HG03280 (cell line): ENCODE data around the gene RFPL4AL1.
"Not testable (repeated sequence)": the region's sequence is repeated elsewhere in the genome, so short reads cannot be mapped to it uniquely, and the experiment has no call there.

ENCODE experiments used
- ATAC-seq: cut with Tn5 transposase; IDR thresholded peaks from one replicate; pipeline ENCODE4 v1.9.1; 2021; ENCODE audit warnings: mild to moderate bottlenecking, moderate library complexity; ENCODE audit not compliant: unreplicated experiment

Gene RFPL4AL1

DNA sequence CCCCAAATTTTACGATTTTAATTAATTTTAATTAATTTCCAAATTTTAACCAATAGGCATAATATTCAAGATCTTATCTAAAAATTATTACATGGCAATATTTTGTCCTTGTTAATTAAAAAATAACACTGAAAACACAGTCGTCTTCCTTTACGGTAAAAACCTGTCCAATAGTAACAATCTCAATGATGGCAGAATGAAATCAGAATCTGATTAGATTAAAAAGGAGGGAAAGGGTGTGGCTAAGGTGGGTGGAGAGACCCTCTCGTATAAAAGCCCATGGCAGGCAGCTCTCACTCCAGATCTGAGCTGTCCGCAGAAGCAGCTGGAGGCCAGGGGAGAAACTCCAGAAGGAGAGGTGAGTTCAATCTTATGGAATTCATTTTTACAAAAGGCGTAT, at the start of gene RFPL4AL1:
Gene RFPL4AL1, plus strand, starts transcription at position 301 of the 400 bp plus-strand sequence. CDS start 2,687 bp downstream, outside the sequence.
- not testable (repeated sequence) for ATAC-seq

DNA sequence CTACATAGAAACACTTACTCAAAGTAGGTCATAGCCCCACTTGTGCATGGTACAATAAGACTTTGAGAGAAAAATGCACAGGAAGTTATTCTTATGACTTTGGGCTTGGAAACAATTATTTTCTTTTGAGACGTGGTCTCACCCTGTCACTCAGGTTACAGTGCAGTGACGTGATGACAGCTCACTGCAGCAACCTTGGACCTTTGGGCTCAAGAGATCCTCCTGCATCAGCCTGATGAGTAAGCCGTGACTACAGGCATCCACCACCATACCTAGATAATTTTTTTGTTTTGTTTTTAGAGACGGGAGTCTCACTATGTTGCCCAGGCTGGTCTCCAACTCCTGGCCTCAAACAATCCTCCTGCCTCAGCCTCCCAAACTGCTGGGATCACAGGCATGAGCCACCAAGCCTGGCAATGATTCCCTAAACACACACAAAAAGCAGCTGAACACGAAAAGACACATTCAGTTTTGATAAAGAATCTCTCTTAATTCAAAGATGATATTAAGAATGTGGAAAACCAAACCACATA, 48.6 kb upstream of the RFPL4AL1 start:
- no peak for ATAC-seq

DNA sequence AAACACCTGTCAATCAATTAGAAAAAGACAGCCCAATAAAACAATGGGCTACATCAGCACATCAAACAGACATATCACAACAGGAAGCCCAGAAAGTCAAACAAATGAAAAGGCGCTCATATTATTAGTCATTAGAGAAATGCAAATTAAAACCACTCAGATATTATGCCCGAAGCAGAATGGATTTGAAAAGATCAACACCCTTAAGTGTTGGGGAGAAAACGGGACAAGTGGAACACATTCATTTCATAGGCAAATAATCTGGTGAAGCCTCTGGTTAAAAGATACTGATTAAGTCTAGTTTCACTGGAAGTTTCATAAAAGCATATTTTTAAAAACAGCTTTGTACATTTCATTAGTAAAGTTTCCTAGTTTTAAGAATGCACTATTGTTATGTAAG, 48.1 kb upstream of the RFPL4AL1 start:
- no peak for ATAC-seq

DNA sequence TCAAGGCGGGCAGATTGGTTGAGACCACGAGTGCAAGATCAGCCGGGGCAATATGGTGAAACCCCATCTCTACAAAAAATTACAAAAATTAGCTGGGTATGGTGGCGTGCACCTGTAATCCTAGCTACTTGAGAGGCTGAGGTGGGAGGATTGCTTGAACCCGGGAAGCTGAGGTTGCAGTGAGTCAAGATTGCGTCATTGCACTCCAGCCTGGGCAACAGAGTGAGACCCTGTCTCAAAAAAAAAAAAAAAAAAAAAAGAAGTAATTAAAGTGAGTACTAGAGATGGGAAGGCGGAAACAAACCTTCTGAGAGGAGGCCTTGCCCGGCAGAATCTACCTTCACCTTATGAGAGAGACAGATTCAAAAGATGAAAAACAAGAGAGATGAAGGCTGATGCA, 45.4 kb upstream of the RFPL4AL1 start:
- no peak for ATAC-seq

DNA sequence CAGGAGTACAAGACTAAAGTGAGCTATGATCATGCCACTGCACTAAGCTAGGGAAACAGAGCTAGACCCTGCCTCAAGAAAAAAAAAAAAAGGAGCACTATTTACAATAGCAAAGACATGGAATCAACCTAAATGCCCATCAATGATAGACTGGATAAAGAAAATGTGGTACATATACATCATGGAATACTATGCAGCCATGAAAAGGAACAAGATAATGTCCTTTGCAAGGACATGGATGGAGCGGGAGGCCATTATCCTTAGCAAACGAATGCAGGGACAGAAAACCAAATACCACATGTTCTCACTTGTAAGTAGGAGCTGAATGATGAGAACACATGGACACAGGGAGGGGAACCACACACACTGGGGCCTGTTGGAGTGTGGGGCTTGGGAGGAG, 38.5 kb upstream of the RFPL4AL1 start:
- not testable (repeated sequence) for ATAC-seq

DNA sequence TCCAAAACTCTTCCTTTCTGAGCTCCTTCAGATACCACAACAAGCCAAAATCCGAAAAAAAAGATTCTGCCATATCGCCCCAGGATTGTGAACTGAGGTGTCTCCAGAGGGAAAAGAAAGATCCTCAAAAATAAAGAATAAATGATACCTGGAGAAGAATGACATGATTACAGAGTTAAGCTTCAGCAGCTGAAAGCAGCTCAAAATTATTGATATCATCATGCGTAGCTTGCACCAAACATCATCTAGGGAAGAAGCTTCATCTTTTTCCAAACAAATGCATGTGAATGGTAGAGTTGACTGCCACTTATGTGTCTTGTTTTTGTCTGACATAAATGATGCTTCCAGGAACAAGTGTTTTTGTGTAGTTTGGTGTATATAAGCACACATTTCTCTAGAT, 30.6 kb upstream of the RFPL4AL1 start, which contains the start of gene NLRP9:
Gene NLRP9, minus strand, starts transcription at position 101 of the 400 bp plus-strand sequence. Its CDS starts 28 bp downstream, at position 73.
- no peak for ATAC-seq

DNA sequence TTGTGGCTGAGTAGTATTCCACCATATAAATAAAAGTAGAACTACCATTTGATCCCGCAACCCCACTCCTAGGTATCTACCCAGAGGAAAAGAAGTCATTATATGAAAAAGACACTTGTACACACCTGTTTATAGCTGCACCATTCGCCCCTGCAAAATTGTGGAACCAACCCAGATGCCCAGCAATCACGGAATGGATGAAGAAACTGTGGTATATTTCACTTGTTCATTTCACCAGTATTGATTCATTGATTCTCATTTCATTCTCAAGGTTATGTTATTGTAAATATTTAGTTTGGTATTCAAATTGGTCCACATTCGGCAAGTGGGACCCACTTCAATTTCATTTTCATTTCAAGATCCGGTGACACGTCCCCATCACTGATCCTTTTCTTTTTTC, 18.2 kb upstream of the RFPL4AL1 start:
- ATAC-seq: no peak

DNA sequence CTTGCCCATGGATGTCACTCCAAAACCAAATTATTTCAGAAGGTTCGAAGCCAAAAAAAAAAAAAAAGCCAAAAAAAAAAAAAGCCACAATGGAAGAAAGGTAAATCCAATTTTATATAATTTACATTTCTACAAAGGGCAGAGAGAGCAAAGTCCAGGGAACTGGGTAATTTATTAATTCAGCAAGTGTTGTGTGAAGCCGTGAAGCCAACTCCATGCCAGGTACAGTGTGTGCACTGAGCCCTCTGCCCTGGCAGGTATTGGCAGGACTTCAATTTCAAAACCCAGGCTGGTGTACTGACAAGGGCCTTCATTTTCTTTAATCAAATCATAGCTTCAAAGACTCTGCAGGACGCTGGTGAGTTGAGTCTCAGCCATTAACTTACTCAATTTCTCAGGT, 15.5 kb upstream of the RFPL4AL1 start:
- no peak for ATAC-seq

DNA sequence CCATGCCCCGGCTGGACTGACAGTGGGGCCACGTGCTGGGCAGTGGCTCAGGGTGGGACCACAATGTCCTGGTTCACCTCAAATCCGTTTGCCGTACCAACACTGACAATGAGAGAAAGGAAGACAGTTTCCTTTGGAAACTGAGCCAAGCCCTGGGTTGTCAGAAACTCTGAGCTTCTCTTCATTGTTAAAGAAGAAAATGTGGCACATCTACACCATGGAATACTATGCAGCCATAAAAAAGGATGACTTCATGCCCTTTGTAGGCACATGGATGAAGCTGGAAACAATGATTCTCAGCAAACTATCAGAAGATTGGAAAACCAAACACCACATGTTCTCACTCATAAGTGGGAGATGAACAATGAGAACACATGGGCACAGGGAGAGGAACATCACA, 12.1 kb upstream of the RFPL4AL1 start:
- ATAC-seq: not testable (repeated sequence)

DNA sequence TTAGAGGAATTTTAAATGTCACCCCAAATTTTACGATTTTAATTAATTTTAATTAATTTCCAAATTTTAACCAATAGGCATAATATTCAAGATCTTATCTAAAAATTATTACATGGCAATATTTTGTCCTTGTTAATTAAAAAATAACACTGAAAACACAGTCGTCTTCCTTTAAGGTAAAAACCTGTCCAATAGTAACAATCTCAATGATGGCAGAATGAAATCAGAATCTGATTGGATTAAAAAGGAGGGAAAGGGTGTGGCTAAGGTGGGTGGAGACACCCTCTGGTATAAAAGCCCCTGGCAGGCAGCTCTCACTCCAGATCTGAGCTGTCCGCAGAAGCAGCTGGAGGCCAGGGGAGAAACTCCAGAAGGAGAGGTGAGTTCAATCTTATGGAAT, 10.1 kb upstream of the RFPL4AL1 start, which contains the start of gene RFPL4A:
Gene RFPL4A, plus strand, starts transcription at position 301 of the 400 bp plus-strand sequence. CDS start 2,704 bp downstream, outside the sequence.
- ATAC-seq: not testable (repeated sequence)

DNA sequence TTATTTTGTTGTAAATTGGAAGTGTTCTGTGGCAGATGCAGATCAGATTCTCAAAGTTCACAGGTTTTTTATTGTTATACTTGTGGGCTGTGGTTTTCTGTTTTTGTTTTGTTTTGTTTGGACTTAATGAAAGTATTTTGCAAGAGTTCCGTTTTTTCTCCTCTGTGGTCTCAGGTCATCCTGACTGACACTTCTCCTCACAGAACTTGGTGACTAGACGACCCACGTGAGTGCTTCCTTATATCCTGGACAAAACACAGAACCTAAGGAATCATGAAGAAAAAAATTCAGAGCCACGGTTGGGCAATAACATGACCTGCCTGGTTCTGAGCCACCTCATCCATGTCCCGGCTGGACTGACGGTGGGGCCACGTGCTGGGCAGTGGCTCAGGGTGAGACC, 2.5 kb upstream of the RFPL4AL1 start:
- ATAC-seq: no peak

DNA sequence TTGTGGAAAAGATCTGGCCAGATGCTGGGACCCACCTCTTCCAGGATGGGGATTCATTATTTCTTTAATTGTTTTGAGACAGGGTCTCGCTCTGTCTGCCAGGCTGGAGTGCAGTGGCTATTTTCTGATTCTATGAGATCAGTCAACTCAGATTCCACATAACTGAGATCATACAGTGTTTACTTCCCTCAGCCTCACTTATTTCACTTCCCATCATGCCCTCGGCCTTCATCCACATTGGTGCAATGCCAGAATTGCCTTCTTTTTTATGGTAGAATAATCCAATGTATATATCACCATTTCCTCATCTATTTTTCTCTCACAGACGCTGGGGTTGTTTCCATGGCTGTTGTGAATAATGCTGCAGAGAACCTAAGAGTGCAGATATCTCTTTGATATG, 714 bp downstream of the RFPL4AL1 start:
- not testable (repeated sequence) for ATAC-seq

DNA sequence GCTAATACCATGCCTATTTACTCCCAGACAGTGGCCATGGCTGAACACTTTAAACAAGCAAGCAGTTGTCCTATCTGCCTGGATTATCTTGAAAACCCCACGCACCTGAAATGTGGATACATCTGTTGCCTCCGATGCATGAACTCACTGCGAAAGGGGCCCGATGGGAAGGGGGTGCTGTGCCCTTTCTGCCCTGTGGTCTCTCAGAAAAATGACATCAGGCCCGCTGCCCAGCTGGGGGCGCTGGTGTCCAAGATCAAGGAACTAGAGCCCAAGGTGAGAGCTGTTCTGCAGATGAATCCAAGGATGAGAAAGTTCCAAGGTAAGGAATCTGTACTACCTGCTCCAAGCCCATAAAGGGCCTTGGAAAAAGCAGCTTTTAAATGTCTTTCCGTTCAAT, 8.6 kb downstream of the RFPL4AL1 start:
- no peak for ATAC-seq

DNA sequence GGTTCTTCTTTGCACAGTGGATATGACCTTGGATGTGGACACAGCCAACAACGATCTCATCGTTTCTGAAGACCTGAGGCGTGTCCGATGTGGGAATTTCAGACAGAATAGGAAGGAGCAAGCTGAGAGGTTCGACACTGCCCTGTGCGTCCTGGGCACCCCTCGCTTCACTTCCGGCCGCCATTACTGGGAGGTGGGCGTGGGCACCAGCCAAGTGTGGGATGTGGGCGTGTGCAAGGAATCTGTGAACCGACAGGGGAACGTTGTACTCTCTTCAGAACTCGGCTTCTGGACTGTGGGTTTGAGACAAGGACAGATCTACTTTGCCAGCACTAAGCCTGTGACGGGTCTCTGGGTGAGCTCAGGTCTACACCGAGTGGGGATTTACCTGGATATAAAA, 9.4 kb downstream of the RFPL4AL1 start:
- ATAC-seq: no peak

DNA sequence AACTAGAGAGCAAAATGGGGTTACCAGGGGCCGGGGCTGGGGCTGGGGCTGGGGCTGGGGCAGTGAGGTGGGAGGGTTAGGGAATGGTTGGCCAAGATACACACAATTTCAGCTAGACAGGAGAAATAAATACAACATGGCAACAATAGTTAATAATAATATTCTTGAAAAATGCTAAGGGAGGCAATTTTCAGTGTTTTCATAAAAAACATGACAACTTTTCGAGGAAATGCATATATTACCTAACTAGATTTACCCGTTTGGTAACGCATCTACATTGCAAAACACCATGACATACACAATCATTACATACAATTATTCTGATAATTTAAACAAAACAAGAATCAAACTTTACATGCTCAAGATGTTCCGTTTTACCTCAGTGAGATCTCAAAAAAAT, 12.2 kb downstream of the RFPL4AL1 start:
- ATAC-seq: no peak

DNA sequence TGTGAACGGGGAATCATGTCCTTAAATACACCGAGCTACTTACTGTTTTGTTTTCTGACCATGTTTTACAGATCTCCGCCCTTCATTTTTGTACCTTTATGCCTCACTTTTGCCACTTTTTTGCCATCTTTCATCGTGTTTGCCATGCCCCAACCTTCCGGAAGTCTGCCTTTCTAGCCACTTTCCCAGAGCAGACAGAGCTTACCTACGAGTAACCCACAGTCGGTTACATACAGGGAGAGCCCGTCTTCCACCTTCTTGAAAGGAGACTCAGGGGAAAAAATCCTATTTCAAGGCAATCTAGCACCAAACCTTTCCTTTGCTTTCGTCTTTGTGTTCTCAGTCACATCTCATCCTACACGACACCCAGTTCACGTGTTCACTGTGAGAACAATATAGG, 26.1 kb downstream of the RFPL4AL1 start:
- no peak for ATAC-seq

DNA sequence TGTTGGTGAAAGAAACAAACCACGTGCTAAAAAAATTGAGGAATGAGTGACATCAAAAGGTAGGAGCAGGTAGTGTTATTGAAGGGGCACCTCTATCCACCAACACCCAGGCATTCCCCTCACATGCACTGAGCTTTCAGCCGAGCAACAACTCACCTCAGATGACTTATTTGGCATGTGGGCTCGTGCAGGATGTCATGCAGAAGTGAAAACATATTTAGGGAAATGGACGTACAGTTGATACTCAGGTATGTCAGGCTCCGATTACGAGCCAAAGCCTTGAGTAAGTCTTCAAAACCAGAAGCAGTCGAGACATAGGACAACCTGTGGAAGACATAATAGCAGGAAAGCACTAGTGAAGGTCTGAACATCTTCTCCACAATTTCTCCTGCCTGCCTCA, 32.5 kb downstream of the RFPL4AL1 start:
- ATAC-seq: no peak

DNA sequence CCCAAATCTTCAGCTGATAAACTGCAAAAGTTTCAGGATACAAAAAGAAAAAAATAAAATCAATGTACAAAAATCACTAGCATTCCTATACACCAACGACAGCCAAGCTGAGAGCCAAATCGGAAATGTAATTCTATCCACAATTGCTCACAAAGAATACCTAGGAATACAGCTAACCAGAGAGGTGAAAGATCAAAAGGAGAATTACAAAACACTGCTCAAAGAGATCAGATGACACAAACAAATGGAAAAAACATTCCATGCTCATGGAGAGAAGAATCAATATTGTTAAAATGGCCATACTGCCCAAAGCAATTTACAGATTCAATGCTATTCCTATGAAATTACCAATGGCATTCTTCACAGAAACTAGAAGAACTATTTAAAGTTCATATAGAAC, 33.4 kb downstream of the RFPL4AL1 start:
- ATAC-seq: no peak

DNA sequence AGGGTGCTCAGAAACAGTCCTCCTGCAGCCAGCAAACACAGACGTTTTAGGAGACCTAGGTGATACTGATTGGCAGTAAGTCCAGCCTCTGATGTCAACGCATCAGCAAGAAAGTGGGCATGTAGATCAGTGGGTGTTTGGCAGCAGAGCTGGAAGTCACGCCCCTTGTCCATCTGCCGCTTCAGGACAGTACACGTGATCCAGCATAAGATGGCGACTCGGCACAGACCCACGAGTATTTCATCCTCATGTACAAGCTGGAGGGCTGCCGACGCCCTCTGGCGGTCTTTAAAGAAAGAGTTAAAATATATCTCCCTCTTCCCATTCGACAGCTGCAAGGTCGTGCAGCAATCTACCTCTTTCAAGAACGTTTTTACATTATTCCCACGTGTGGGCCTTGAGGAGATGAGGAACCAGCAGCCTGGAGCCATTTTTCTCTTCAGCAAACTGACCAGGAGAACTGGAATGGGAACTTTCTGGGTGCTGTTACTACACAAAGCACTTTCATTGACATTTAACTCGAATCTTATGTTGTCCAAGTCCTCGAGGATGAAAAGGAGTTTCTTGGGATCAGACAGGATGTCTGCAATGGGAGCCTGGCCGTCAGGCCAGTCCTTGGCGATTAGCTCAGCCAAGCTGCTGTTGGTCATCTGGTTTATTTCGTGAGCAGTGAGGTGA, 40.6 kb downstream of the RFPL4AL1 start:
- no peak for ATAC-seq

DNA sequence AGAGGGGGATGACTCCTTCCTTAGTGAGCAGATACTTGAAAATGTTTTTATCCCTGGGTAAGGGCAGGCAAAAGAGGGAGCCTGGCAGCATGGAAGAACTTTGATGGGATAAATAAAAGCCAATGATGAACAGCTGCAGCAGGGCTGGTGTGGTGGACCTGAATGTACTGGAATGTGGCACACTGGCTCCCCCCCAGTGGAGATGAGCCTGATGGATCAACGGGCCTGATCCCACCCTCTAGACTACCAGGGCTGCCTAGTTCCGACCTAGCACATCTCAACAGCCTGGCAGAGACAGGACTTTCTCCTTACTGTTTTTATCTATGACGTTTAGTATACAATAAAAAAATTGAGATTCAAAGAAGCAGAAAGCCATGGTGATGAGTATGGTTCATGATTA, 42.4 kb downstream of the RFPL4AL1 start:
- ATAC-seq: no peak

DNA sequence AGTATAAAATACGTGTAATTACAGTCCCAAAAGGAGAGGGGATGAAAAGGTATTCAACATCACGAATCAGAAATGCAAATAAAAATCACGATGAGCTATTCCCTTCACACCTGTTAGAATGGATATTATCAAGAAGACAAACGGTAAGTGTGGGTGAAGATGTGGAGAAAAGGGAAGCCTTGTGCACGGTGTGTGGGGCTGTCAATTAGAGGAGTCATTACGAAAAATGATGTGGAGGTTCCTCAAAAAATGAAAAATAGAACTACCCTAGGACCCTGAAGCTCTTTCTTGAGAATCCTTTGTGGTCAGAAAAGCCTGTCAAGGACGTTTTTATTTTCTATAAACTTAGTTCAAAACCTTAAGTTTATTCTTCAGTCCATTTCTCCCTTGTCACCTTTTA, 43.5 kb downstream of the RFPL4AL1 start:
- ATAC-seq: no peak

DNA sequence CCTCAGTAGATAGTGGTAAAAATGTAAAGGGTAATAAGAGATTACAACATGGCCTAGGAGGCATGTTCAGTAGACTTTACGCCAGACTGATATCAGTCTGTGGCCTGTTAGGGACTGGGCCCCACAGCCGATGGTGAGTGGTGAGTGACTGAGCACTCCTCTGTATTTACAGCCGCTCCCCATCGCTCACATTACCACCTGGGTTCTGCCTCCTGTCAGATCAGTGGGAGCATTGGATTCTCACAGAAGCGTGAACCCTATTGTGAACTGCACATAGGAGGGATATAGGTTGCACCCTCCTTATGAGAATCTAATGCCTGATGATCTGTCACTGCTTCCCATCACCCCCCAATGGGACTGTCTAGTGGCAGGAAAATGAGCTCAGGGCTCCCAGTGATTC, 45.0 kb downstream of the RFPL4AL1 start:
- no peak for ATAC-seq

DNA sequence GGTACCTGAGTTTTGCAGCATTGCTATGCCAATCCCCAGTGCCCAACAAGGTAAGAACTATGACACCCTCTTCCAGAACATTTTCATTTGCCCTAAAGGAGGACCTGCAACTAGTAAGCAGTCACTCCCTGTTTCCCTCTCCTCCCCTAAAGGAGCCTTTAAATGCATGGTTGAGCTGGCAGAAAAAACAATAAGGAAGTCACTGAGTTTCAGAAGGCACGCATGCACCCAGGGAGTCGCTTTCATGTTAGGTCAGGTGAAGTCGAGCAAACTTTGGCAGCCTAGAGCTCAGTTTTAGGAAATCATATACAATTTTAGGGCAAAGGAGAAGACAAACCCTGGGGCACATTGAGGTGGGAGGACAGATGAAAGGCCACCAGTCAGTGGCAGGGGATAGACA, 51.1 kb downstream of the RFPL4AL1 start:
- ATAC-seq: peak; percentile 33
